Measurements from ENCODE around the gene GSTM1. TPM values are rescaled to one million over a fixed set of nuclear protein-coding genes. Genes with fewer than 3 reads are reported as not detected.
A peak's percentile ranks its signal among the peaks of the same experiment; 100 is the strongest.

The GSTM1 gene
- total RNA-seq, 1 experiment from 2014 or later: not detected

DNA sequence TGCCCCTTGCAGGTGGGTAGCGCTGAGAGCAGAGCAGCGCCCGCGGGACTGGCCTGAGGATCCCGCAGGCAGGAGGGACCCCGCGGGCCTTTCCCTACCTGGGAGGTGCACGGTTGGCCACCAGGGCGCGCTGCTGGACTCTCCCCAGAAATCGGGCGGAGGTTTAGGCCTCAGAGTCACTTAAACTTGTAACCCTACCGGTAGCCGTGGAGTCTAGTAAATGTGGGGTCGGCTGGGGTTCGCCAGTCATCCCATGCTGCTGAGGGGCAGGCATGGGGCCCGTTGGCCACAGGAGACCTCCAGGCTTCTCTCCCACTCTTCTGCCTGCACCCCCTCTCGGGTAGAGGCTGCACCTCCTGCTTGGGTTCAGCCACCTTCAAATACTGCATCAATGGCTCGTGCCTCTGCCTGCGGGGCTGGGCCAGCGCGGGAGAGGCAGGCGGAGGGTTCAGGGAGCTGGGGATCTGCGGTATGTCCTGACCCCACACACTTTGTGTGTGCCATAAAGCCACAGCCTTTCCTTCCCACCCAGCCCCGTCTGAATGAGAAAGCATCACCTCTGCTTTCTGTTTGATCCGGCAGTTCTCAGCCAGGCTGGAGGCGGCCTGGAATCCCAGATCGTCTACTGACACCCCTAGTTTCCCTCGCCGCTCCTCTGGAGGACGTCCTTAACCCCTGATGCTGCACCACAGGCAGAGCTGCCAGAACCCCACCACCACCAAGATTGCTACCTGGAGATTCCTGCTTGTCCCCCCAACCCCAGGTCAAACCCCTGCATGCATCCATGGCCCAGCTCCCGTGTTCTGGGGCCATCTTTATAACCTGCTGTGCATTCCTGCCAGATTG, 44.0 kb upstream of the GSTM1 start:
- H3K4me1 Mint-ChIP-seq (ENCODE audit: insufficient read depth, unreplicated experiment): no peaks in the 10 kb centered on the region
- peaks cover 4% of the 10 kb centered on the region for H3K36me3 Mint-ChIP-seq (ENCODE audit: insufficient read depth, unreplicated experiment)
- POLR2A ChIA-PET: interaction anchor here (1.7 kb wide), 1 partner anchor 97 kb away, joined by 3 read pairs; no protein-coding TSS in a partner anchor
- CTCF ChIA-PET: interaction anchor here (0.6 to 17.2 kb wide), 26 partner anchors 8 to 341 kb away, joined by 3 to 459 read pairs (median 4); partner anchors contain the start of genes AHCYL1 and EPS8L3
- no peaks in the 10 kb centered on the region for H3K9me3 Mint-ChIP-seq (ENCODE audit: unreplicated experiment)
- H3K27ac Mint-ChIP-seq (ENCODE audit: low read depth, unreplicated experiment): no peak overlapping the region
- intact Hi-C loops (cut with micrococcal nuclease): loop anchor here (1.0 kb wide), 2 partner anchors 130 to 341 kb away; partner anchors contain the start of gene AHCYL1
- no peak overlapping the region for H3K4me3 Mint-ChIP-seq (ENCODE audit: unreplicated experiment)
- no TSS peak for BruUV-seq (replicated peaks)
- DNase-seq (ENCODE audit: unreplicated experiment): peak; percentile 80
- TF ChIP-seq, protein P1, sequence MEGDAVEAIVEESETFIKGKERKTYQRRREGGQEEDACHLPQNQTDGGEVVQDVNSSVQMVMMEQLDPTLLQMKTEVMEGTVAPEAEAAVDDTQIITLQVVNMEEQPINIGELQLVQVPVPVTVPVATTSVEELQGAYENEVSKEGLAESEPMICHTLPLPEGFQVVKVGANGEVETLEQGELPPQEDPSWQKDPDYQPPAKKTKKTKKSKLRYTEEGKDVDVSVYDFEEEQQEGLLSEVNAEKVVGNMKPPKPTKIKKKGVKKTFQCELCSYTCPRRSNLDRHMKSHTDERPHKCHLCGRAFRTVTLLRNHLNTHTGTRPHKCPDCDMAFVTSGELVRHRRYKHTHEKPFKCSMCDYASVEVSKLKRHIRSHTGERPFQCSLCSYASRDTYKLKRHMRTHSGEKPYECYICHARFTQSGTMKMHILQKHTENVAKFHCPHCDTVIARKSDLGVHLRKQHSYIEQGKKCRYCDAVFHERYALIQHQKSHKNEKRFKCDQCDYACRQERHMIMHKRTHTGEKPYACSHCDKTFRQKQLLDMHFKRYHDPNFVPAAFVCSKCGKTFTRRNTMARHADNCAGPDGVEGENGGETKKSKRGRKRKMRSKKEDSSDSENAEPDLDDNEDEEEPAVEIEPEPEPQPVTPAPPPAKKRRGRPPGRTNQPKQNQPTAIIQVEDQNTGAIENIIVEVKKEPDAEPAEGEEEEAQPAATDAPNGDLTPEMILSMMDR (IDR thresholded peaks at IDR 0.05; ENCODE audit: unreplicated experiment): peak; percentile 85
- no peaks in the 10 kb centered on the region for H3K27me3 Mint-ChIP-seq (ENCODE audit: insufficient read depth, unreplicated experiment)

DNA sequence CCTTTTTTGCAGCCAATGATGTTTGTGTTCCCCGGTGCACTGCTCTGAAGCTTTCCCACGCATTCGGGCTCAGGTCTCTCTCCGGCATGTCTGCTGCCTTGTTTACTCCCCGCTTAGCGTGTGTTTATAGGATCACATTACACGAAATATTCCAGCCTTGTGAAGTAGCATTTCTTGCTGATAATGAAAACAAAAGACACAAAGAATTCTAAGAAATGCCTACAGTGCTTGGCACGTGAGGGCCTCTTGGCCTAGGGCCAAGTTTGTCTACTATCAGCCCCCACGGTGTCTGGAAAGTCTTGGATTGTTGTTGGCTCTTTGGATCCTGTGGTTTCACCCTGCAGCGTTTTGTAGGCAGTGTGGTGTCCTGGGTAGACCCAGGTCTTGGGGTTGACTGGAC, 42.9 kb upstream of the GSTM1 start:
- Mint-ChIP-seq H3K27ac (ENCODE audit: low read depth, unreplicated experiment) (no peak overlapping the region), H3K4me1 (ENCODE audit: insufficient read depth, unreplicated experiment) (no peaks in the 10 kb centered on the region), H3K9me3 (ENCODE audit: unreplicated experiment) (no peaks in the 10 kb centered on the region), H3K36me3 (ENCODE audit: insufficient read depth, unreplicated experiment) (peaks cover 3% of the 10 kb centered on the region), H3K4me3 (ENCODE audit: unreplicated experiment) (no peak overlapping the region), H3K27me3 (ENCODE audit: insufficient read depth, unreplicated experiment) (no peaks in the 10 kb centered on the region)
- no peak for DNase-seq (ENCODE audit: unreplicated experiment)
- ChIA-PET CTCF (interaction anchor here (0.6 to 17.2 kb wide), 6 partner anchors 11 to 340 kb away, joined by 3 to 459 read pairs (median 5); partner anchors contain the start of gene AHCYL1), POLR2A (interaction anchor here (1.0 to 1.7 kb wide), 2 partner anchors 98 to 341 kb away, joined by 3 read pairs; no protein-coding TSS in a partner anchor)
- TF ChIP-seq, protein P1 (IDR thresholded peaks at IDR 0.05; ENCODE audit: unreplicated experiment): no peak
- intact Hi-C loops (cut with micrococcal nuclease): no loop called here
- no TSS peak for BruUV-seq (replicated peaks)

DNA sequence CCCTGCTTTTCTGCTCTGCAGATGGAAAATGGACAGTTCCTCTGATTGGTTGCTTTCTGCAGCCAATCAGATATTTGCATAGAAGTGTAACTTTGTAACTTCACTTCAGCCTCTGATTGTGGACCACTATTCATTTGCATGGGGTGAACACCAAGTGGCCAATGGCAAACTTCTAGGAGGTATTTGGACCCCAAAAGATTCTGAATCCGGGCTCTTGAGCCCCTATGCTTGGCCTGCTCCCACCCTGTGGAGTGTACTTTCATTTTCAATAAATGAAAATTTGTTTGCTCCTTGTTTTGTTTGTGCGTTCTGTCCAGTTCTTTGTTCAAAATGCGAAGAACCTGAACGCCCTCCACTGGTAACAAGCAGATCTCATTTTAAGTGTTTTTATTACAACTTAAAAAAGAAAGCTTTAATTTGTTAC, 38.1 kb upstream of the GSTM1 start:
- ChIA-PET CTCF (interaction anchor here (0.6 to 7.5 kb wide), 7 partner anchors 9 to 332 kb away, joined by 3 to 75 read pairs (median 5); no protein-coding TSS in a partner anchor), POLR2A (interaction anchor here (1.4 to 1.6 kb wide), 2 partner anchors 101 to 103 kb away, joined by 4 read pairs; partner anchors contain the start of gene GNAI3)
- peaks cover 28% of the 10 kb centered on the region for H3K27me3 Mint-ChIP-seq (ENCODE audit: insufficient read depth, unreplicated experiment)
- no peak overlapping the region for H3K27ac Mint-ChIP-seq (ENCODE audit: low read depth, unreplicated experiment)
- no peaks in the 10 kb centered on the region for H3K9me3 Mint-ChIP-seq (ENCODE audit: unreplicated experiment)
- H3K4me3 Mint-ChIP-seq (ENCODE audit: unreplicated experiment): no peak overlapping the region
- no peaks in the 10 kb centered on the region for H3K4me1 Mint-ChIP-seq (ENCODE audit: insufficient read depth, unreplicated experiment)
- no TSS peak for BruUV-seq (replicated peaks)
- H3K36me3 Mint-ChIP-seq (ENCODE audit: insufficient read depth, unreplicated experiment): peaks cover 6% of the 10 kb centered on the region
- DNase-seq (ENCODE audit: unreplicated experiment): no peak
- intact Hi-C loops (cut with micrococcal nuclease): no loop called here
- TF ChIP-seq, protein P1 (IDR thresholded peaks at IDR 0.05; ENCODE audit: unreplicated experiment): no peak

DNA sequence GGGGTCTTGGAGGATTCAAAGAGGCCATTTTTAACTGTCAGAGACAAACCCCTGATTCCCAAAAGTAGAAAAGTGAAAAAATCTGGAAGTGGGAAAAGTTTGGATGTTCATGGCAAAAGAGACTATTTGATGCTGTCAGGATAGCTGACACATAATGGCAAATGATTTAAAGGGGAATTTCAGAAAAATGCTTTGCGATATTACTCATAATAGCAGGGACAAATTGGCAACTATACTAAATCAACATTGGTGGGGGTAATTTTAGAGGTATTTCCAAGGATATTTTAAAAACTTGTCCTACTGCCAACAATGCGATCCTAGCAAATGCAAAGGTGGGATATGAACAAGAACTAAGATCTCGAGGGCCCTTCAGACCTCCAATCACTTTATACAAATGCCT, 37.0 kb upstream of the GSTM1 start:
- POLR2A ChIA-PET: interaction anchor here (0.6 to 1.6 kb wide), 5 partner anchors 102 to 329 kb away, joined by 3 to 5 read pairs (median 4); partner anchors contain the start of gene GNAI3
- TF ChIP-seq, protein P1 (IDR thresholded peaks at IDR 0.05; ENCODE audit: unreplicated experiment): no peak
- DNase-seq (ENCODE audit: unreplicated experiment): peak; percentile 29
- no peak overlapping the region for H3K27ac Mint-ChIP-seq (ENCODE audit: low read depth, unreplicated experiment)
- H3K4me1 Mint-ChIP-seq (ENCODE audit: insufficient read depth, unreplicated experiment): no peaks in the 10 kb centered on the region
- peaks cover 35% of the 10 kb centered on the region for H3K27me3 Mint-ChIP-seq (ENCODE audit: insufficient read depth, unreplicated experiment)
- no peak overlapping the region for H3K4me3 Mint-ChIP-seq (ENCODE audit: unreplicated experiment)
- no TSS peak for BruUV-seq (replicated peaks)
- no peaks in the 10 kb centered on the region for H3K9me3 Mint-ChIP-seq (ENCODE audit: unreplicated experiment)
- CTCF ChIA-PET: interaction anchor here (0.6 to 7.5 kb wide), 8 partner anchors 10 to 333 kb away, joined by 3 to 75 read pairs (median 8); partner anchors contain the start of genes AHCYL1 and GNAI3
- H3K36me3 Mint-ChIP-seq (ENCODE audit: insufficient read depth, unreplicated experiment): peaks cover 6% of the 10 kb centered on the region
- intact Hi-C loops (cut with micrococcal nuclease): no loop called here
